Measurements from ENCODE around the gene MRPL32.

DNA sequence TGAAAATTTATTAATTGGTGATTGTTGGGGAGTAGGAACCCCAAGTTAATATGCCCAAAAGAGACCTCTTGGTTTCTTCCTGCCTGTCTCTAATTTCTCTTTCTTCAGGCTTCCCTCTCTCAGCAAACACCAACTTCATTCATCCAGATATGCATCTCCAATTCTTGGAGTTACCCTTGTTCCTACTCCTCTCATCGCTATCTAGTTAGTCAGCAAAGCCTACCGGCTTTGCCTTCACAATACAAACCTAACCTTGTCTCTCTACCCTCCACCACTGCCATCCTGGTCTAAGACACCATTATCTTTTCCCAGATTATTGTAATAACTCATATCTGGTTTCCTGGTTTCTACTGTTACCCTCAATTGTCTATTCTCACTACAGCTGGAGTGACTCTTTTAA, 47.9 kb downstream of the MRPL32 start:
- TF ChIP-seq POLR2A (IDR thresholded peaks at IDR 0.05): no peak
- TF ChIP-seq, protein P1, sequence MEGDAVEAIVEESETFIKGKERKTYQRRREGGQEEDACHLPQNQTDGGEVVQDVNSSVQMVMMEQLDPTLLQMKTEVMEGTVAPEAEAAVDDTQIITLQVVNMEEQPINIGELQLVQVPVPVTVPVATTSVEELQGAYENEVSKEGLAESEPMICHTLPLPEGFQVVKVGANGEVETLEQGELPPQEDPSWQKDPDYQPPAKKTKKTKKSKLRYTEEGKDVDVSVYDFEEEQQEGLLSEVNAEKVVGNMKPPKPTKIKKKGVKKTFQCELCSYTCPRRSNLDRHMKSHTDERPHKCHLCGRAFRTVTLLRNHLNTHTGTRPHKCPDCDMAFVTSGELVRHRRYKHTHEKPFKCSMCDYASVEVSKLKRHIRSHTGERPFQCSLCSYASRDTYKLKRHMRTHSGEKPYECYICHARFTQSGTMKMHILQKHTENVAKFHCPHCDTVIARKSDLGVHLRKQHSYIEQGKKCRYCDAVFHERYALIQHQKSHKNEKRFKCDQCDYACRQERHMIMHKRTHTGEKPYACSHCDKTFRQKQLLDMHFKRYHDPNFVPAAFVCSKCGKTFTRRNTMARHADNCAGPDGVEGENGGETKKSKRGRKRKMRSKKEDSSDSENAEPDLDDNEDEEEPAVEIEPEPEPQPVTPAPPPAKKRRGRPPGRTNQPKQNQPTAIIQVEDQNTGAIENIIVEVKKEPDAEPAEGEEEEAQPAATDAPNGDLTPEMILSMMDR (IDR thresholded peaks at IDR 0.05): no peak
